ENCODE measurements around the gene INPP5A.

GRCh38 chr10:132754071-132754470 lies 216.5 kb downstream of the INPP5A start:
- TF ChIP-seq CTCF (IDR thresholded peaks at IDR 0.05; ENCODE audit: low read depth, low read length, poor library complexity, severe bottlenecking) (no peak), EZH2phosphoT487 (IDR thresholded peaks at IDR 0.05; ENCODE audit: borderline replicate concordance, low read length) (no peak)

All from DOHH2 (cell line).